DOHH2 (cell line): ENCODE measurements around the gene ATP6V0D1.

Source experiments
- H3F3A ChIP-seq: fragments of 200-600 bp; sonication (generic), shearing (Covaris generic); 2 replicates; pipeline ENCODE4 v1.6.0; 2016; ENCODE audit warnings: antibody characterized with exemption, mild to moderate bottlenecking; ENCODE audit not compliant: control insufficient read depth, insufficient read depth
- H3K27ac ChIP-seq: fragments of 200-600 bp; sonication (generic); 2 replicates; pipeline ENCODE4 v1.5.1; 2014; ENCODE audit warnings: low read depth, mild to moderate bottlenecking, low read length, moderate library complexity
- H3K27me3 ChIP-seq: fragments of 200-600 bp; sonication (generic); 2 replicates; pipeline ENCODE4 v1.6.1; 2014; ENCODE audit warnings: mild to moderate bottlenecking, low read length, mixed read lengths; ENCODE audit not compliant: control insufficient read depth
- H3K36me3 ChIP-seq: fragments of 200-600 bp; sonication (generic); 2 replicates; pipeline ENCODE4 v1.6.1; 2014; ENCODE audit warnings: mild to moderate bottlenecking, low read length, moderate library complexity, mixed read lengths; ENCODE audit not compliant: control insufficient read depth
- H3K4me1 ChIP-seq: fragments of 200-600 bp; sonication (generic); 2 replicates; pipeline ENCODE4 v1.6.1; 2014; ENCODE audit warnings: mild to moderate bottlenecking, low read length, mixed read lengths; ENCODE audit not compliant: control insufficient read depth
- H3K4me2 ChIP-seq: fragments of 200-600 bp; sonication (generic); 2 replicates; pipeline ENCODE4 v1.6.0; 2014; ENCODE audit warnings: mild to moderate bottlenecking, low read length, moderate library complexity
- H3K4me3 ChIP-seq: fragments of 200-600 bp; sonication (generic); 2 replicates; pipeline ENCODE4 v1.5.1; 2014; ENCODE audit warnings: mild to moderate bottlenecking, low read length, mixed read lengths
- H3K79me2 ChIP-seq: fragments of 200-600 bp; sonication (generic); 2 replicates; pipeline ENCODE4 v1.6.1; 2014; ENCODE audit warnings: mild to moderate bottlenecking, low read length, mixed read lengths; ENCODE audit not compliant: control insufficient read depth
- H3K9me2 ChIP-seq: fragments of 200-600 bp; sonication (generic); replicated peaks from 2 replicates; pipeline ENCODE4 v1.6.1; 2014; ENCODE audit warnings: mild to moderate bottlenecking, low read length, mixed read lengths; ENCODE audit not compliant: control insufficient read depth
- H3K9me3 ChIP-seq: fragments of 200-600 bp; sonication (generic); 2 replicates; pipeline ENCODE4 v1.6.1; 2014; ENCODE audit warnings: antibody characterized with exemption, low read length, mixed read lengths; ENCODE audit not compliant: control insufficient read depth, insufficient read depth
- H4K20me1 ChIP-seq: fragments of 200-600 bp; sonication (generic); 2 replicates; pipeline ENCODE4 v1.6.0; 2014; ENCODE audit warnings: low read depth, mild to moderate bottlenecking, antibody characterized with exemption, low read length, moderate library complexity; ENCODE audit not compliant: control insufficient read depth, insufficient read depth
- CTCF ChIP-seq: fragments of 200-600 bp; sonication (generic); IDR thresholded peaks from one replicate; pipeline ENCODE4 v1.5.1; 2014; ENCODE audit warnings: antibody characterized with exemption, mild to moderate bottlenecking, low read depth, low read length; ENCODE audit not compliant: poor library complexity, severe bottlenecking
- EZH2phosphoT487 ChIP-seq: fragments of 200-600 bp; sonication (generic); IDR thresholded peaks from 2 replicates; pipeline ENCODE4 v1.6.1; 2017; ENCODE audit warnings: borderline replicate concordance, mild to moderate bottlenecking, antibody characterized with exemption, low read length, moderate library complexity, mixed read lengths

The ATP6V0D1 gene

GRCh38 chr16:67393111-67393787 is 87.7 kb downstream of the ATP6V0D1 start, which contains the start of gene TPPP3:
TPPP3 (minus strand) TSS chr16:67393498; CDS start chr16:67391111, 2,387 bp downstream.
- no peak within 1 kb of the TSS for H3K27ac ChIP-seq
- H3K4me2 ChIP-seq: no peak within 1 kb of the TSS
- H3K36me3 ChIP-seq: no peaks in the 10 kb centered on the region
- no peak within 1 kb of the TSS for H3K4me3 ChIP-seq
- no peaks in the 10 kb centered on the region for H3K4me1 ChIP-seq
- H3K79me2 ChIP-seq: no peaks in the 10 kb centered on the region
- peaks cover 22% of the 10 kb centered on the region for H3K27me3 ChIP-seq
- H3K9me3 ChIP-seq: no peaks in the 10 kb centered on the region
- no peaks in the 10 kb centered on the region for H3K9me2 ChIP-seq
- no peak for TF ChIP-seq EZH2phosphoT487
- TF ChIP-seq CTCF: no peak
- H4K20me1 ChIP-seq: no peaks in the 10 kb centered on the region
- H3F3A ChIP-seq: no peaks in the 10 kb centered on the region

- H3K9me2 ChIP-seq: no peaks in the 10 kb centered on the region
- H3K4me1 ChIP-seq: no peaks in the 10 kb centered on the region
- no peaks in the 10 kb centered on the region for H4K20me1 ChIP-seq
- H3K36me3 ChIP-seq: no peaks in the 10 kb centered on the region
- H3K9me3 ChIP-seq: no peaks in the 10 kb centered on the region
- TF ChIP-seq CTCF (no peak), EZH2phosphoT487 (no peak)
- peaks cover 22% of the 10 kb centered on the region for H3K27me3 ChIP-seq
- H3K4me3 ChIP-seq: no peak overlapping the region
- no peak overlapping the region for H3K4me2 ChIP-seq
- H3K27ac ChIP-seq: no peak overlapping the region
- H3F3A ChIP-seq: no peaks in the 10 kb centered on the region
- no peaks in the 10 kb centered on the region for H3K79me2 ChIP-seq
Measured at GRCh38 chr16:67392301-67393059, 88.5 kb downstream of the ATP6V0D1 start.

GRCh38 chr16:67391424-67392300 is 89.3 kb downstream of the ATP6V0D1 start:
- H3K27me3 ChIP-seq: peaks cover 28% of the 10 kb centered on the region
- no peak overlapping the region for H3K4me3 ChIP-seq
- TF ChIP-seq CTCF (no peak), EZH2phosphoT487 (no peak)
- H3K4me1 ChIP-seq: no peaks in the 10 kb centered on the region
- no peaks in the 10 kb centered on the region for H3K79me2 ChIP-seq
- no peaks in the 10 kb centered on the region for H3F3A ChIP-seq
- H3K36me3 ChIP-seq: no peaks in the 10 kb centered on the region
- no peak overlapping the region for H3K27ac ChIP-seq
- H3K9me2 ChIP-seq: no peaks in the 10 kb centered on the region
- H4K20me1 ChIP-seq: no peaks in the 10 kb centered on the region
- H3K9me3 ChIP-seq: no peaks in the 10 kb centered on the region
- H3K4me2 ChIP-seq: no peak overlapping the region
